Lung microvascular endothelial cell (primary cell): ENCODE measurements around the gene SEMA4A. TPM values are rescaled to one million over a fixed set of nuclear protein-coding genes. Genes with fewer than 3 reads are reported as not detected.
A peak's percentile ranks its signal among the peaks of the same experiment; 100 is the strongest.
"Not testable (repeated sequence)": the region's sequence is repeated elsewhere in the genome, so short reads cannot be mapped to it uniquely, and the experiment has no call there.

Experiments used
- DNase-seq, 2 donors: peaks; one replicate each; pipeline versions ENCODE4 v3.0.0 to v3.0.0-alpha.2; 2010; ENCODE audit warnings: low read depth in 2 of 2
- total RNA-seq: library from RNA; depleted of rRNA; stranded (reverse); fragments of >200 nt; gene quantifications from 2 replicates; pipeline ENCODE4 v1.2.1, GENCODE V29; 2014

SEMA4A gene
- total RNA-seq, 1 donor from 2014 or later, result 0.20 TPM

DNA sequence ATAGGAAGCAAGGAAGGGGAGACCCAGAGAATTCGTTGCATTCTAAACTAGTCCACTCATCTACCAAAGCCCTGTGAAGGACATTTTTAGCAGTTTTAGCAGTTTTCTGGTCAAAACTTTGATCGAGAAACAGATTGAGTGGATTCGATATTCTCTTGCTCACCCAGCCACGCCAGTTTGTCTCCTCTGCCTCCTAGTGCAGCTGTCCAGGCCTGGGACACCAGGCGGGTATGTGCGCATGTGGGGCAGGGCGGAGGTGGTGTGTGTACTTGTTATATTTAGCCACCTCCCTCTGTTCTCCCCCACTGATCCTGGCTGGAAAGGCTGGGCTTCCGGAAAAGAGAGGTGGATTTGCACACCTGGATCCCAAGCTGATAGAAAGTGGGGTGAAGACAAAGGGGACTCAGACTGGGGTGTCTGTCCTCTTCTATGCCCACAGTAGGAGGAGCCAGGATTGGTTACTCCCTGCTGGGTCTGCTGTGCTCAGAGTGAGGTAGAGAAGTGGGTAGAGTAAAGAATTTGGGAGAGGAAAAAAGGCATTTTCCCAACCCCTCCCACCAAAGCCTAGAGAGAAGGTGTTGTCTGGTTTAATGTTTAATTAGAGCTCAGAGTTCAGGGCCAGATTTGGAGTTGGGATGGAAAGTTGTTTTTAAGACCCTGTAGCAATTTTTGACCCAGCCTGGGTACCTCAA, 35.1 kb upstream of the SEMA4A start:
- DNase-seq, result peak in 1 of 2 donors; percentile 42

DNA sequence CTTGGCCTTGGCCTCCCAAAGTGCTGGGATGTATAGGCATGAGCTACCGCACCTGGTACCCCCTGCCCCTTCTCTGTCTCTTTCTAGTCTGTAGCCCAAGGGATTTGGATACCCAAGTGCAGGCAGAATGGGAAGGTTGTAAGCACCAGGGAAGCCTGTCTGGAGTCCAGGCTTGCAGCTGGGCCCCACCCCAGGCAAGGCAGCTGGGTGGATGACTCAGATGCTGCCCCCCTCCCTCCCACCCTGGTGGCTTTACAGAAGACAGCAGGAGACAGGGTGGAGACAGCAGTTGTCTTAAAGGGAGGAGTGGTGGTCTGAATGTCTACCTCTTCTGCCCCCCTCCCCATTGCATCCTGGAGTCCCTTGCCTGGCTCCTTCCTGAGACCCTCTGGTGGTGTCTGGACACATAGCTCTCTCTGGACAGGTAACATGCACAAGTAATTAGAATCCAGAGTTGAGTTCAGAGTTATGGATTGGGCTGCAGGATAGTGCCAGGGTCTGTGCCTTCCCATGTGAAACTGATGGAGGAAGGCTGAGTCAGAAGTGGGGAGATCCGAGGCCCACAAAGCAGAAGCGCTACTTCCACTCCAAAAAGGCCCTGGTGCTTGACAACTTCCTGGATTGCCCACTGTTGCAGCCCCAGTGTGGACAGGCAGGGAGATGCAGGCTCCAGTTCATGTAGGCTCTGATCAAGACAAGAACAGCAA, 33.7 kb upstream of the SEMA4A start:
- peak in 1 of 2 donors; percentile 80 for DNase-seq

DNA sequence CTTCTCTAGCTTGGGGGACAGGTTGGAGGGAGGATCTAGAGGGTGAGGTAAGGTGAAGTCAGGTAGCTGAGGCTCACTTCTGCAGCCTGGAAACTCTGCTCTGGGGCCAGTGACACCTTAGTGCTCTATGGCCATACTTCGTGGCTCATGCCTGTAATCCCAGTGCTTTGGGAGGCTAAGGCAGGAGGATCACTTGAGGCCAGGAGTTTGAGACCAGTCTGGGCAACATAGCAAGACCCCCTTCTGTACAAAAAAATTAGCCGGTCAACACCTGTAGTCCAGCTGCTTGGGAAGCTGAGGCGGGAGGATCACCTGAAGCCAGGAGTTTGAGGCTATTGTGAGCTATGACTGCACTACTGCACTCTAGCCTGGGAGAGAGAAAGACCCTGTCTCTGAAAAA, 33.1 kb upstream of the SEMA4A start:
- DNase-seq, result no peak

DNA sequence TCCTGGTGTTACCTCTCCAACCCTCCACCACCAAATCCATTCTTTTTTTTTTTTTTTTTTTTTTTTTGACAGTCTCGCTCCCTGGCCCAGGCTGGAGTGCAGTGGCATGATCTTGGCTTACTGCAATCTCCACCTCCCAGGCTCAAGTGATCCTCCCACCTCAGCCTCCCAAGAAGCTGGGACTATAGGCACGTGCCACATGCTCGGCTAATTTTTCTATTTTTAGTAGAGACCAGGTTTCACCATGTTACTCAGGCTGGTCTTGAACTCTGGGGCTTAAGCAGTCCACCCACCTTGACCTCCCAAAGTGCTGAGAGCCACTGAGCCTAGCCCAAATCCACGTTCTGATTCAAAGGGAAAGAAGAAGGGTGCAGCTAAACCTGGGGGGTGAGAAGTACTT, 32.4 kb upstream of the SEMA4A start:
- DNase-seq, result not testable (repeated sequence)

DNA sequence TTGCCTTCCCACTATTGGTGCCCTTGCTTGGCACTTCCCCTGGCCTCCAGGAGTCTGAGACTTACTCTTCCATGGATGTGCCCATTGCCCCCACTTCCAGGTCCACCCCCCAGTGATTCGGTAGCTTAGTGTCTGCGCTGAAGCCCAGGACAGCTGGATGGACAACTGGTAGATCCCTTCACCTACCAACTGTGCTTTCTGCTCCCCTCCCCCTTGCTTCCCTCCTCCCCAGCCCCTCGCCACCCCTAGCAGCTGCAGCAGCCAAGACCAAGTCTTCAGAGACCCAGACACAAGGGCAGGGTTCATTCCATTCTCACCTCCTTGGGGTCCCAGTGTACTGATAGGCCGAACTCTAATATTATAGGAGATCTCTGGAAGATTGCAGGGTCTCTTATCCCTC, 31.9 kb upstream of the SEMA4A start:
- DNase-seq, result no peak

DNA sequence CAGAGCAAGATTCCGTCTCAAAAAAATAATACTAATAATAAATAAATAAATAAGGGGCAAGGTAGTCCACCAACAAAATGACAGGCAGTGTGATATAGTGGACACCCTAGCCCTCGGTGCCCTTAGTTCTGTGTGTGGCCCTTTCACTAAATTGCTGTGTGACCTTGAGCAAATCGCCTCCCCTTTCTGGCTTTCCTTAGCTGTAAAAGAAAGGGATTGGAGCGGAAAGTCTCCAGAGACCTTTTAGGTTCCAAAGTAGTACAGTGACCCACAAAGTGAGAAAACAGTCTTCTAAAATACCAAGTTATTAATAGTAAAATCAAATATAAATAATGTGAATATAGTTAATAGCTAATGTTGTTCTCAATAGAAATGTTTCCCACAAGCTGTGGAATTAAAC, 31.3 kb upstream of the SEMA4A start:
- no peak for DNase-seq

DNA sequence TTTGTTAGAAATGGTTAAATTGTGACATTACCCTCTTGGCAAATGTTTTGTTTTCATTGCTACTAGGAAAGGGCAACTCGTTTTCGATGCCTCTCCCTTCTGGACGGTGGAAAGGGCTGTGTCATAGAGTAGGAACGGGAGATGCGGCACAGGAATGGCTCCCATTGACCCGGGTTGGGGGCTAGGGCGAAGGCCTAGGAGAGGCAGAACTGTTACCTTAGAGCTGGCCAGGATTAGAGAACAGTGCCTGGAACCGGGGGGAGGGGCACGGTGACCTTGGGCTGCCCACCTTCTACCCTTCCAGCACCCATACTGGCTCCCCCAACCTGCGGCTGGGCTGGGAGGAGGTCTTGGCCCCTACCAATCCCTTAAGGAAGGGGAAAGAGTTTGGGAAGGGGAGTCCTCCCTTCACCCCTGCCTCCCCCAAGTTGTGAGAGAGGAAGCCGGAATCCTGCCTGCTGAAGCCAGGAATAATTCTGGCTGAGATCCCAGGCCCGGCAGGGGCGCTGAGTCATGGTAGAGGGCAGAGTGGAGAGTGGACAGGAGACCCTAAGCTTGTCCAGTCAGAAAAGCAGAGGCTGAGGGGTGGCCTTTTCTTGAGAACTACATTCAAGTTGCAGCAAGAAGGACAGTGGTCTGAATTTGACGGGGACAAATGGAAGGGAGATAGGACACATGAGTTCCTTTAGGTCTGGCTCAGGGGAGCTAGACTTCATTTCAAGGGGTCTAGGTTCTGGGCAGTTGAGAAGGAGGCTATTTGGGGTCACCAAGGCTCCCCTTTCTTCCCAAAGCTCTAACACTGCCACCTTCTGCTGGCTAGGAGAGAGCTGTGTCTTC, 30.6 kb upstream of the SEMA4A start:
- DNase-seq, result peak; percentile 91 to 95

DNA sequence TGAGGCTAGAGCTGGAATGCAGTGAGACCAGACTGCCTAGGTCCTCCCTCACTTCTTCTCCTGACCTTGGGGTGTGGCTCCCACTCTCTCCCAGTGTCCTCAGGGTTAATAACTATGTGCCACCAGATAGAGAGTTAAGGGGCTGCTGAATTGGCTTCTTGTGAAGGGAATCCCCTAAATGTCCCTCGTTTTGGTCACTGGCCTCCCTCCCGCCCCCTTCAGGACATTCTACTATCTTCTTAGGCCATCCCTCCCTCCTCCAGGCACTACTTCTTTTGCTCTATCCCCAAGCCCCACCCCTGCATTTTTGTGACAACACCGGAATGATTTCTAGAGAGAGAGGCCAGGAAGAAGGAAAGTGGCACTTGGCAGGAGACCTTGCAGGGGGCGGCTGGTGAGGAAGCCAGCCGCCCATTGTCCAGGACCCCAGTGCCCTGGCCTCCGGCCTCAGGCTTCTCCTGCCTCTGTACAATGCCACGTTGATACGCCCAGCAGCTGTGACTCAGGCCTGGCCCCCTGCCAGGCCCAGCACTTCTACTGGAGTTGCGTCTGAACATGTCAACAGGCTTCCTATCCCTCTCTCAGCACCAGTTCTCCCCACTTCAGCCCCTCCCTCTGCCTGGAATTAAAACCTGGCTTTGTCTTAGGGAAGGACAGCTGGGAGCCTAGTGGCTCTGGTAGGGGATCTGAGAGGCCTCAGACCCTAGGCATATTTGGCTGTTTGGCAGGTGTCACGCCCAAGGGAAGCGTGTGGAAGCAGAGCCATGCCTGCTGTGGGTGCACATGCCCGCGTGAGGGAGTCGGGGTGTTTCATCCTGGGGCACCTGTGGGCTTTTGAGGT, 29.8 kb upstream of the SEMA4A start:
- peak; percentile 97 to 98 for DNase-seq

DNA sequence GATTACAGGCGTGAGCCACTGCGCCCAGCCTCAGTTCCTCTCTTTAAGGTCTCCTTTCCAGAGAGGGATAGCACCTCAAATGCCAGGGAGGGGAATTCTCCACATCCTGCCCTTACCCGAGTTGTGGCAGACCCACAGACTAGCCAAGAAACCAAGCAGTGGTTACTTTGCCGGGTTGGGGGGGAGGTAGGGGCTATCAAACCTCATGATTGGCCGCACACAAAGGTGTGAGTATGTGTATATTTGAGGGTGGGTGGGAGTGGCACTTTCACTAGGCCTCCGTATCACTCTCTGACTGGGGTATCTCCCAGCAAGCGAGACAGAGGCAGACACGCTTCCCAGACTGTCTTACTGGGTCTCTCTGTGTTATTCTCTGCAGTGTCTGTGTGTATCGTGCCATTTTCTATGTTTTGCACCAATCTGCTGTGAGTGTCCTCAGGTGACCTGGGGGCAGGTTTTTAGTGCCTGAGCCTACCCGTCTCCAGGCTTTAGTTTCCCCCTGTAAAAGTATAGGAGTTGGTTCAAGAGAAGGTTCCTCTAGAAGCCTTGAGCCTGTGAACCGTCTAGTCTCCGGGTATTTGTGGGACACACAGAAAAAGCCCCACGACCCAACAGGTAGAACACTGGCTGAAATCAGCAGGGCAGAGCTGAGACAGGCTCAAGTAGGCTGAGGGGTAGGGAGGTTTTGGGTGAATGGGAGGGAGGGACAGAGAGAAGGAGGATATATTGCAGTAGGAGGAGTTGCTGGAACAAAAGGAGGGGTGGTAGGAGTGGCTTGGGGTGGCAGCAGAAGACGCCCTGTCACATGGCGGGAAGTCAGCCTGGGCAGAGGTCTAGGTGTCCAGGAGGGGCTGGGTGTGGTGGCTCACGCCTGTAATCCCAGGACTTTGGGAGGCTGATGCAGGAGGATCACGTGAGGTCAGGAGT, 28.6 kb upstream of the SEMA4A start:
- peak in 1 of 2 donors; percentile 58 for DNase-seq

DNA sequence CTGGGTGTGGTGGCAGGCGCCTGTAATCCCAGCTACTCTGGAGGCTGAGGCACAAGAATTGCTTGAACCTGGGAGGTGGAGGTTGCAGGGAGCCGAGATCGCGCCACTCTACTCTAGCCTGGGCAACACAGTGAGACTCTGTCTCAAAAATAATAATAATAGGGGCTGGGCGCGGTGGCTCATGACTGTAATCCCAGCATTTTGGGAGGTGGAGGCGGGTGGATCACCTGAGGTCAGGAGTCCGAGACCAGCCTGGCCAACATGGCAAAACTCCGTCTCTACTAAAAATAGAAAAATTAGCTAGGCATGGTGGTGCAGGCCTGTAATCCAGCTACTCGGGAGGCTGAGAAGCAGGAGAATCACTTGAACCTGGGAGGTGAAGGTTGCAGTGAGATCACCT, 27.8 kb upstream of the SEMA4A start:
- DNase-seq, result not testable (repeated sequence)

DNA sequence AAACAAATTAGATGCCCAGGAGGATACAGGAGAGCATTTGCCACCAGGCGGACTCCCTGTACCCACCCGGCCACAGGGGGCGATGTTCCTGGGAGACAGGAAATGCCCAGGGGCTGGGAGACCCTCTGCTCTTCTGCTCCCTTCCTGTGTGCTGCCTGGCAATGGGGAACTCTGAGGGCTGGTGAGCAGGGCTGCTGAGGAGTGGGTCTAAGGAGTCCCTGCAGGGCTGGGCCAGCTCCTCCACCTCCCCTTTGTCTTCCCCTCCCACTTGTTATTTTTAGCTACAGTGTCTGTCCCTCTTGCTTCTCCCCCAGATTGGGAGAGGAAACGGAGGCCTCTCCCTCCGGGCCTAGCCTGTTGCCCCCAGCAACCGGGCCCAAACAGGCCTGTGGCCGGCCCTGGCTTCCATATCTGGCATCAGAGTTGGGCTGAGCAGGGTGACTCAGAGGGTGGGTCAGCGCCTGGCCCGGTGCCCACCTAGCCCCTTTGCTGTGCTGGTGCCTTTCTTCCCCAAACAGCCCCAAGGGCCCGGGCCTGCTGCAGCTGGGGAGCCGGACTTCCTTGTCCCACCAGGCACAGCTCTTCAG, 27.2 kb upstream of the SEMA4A start:
- DNase-seq, result peak; percentile 94 to 97

DNA sequence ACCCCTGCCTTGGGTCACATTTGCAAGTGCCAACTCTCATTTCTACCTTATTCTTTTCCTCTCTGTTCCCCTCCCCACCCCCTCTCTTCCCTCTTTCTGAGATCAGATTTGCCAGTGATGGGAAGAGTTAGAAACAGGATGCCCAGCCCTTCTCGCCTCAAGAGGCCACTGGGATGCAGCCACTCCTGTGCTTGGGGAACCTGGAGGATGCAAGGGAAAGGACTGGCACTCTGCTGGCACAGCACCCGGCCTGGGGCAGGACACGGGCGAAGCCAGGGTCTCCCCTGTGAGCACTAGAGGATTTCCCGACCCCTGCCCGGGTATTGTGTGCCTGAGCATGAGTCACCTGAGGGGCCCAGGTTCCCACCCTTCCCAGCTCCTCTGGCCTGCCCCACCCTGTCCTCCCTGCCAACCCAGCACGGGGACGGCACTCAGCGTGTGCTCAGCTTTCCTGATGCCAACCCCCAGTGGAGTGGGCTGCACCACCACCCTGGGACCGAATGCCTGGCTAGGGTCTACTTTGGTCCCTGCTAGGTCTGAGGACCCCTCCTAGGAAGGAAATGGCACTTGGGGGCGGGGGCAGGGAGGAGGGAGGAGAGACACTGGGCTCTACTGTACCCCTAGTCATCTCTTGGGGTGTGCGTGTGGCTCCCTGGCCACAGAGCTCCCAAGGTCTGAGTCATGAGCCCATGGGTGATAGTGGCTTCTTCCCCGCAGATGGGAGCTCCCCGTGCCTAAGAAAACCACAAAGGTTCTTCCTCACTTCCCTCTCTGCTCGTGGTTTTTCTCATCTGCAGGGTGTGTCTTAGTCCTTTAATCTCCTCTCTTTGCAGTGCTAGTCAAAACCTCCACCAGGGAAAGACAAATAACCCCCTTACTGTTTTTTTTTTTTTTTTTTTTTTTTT, 26.5 kb upstream of the SEMA4A start:
- peak; percentile 60 to 74 for DNase-seq

DNA sequence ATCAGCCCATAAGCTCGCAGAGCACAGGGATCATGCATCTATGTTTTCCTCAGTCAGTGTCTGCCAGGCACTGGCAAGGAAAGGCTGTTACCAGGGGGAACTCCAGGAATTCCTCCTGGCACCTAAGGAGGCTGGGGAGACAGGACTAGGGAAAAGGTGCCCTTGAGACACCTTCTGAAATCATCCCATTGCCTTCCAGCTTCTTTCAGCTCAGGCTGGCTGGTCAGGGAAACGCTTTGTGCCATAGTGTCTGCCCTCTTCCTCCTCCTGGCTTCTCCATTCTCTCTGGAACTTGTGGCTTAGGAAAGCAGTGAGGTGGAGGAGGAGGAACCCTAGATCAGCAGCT, 25.1 kb upstream of the SEMA4A start:
- DNase-seq, result no peak

DNA sequence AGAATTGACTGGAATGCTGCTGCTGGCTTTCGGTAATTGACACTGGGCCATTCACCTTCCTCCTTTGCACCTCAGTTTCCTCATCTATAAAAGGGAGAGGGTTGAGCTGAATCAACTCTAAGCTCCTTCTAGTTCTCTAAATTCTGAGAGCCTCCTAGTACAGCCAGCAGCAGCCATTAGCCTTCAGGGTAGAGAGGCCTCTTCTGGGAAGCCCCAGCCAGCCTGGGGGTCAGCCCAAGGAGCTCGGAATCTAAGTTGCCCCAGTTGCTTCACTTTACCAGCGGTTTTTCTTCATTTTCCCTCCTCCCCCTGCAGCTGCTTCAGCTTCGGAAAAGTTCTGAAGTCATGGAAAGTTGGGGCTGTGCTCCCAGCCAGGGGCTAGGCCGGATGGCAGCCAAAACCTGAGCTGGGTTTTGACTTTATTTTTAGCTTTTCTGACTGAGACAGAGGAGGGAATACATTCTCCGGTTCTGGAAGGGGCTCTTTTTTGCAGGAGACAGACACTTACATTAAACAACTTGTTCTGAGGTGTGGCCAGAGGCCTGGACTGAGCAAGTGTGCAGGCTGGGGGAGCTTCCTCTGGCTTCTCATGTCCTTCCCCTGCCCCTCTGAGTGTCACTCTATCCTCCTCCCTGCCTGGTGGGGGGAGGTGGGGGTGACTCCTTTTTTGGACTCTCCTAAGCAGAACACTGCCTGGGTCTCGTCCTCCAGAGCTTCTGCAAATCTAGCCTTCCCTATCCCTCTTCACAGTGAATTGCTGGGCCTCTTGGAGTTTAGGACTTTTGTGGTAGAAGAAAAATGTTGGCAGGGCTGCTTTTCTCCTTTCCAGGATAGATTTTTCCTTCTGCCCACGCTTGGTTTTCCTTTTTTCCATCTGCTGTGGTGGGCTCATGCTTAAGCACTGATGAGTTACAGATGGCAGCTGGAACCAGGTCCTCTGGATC, 24.5 kb upstream of the SEMA4A start:
- peak; percentile 39 to 78 for DNase-seq

DNA sequence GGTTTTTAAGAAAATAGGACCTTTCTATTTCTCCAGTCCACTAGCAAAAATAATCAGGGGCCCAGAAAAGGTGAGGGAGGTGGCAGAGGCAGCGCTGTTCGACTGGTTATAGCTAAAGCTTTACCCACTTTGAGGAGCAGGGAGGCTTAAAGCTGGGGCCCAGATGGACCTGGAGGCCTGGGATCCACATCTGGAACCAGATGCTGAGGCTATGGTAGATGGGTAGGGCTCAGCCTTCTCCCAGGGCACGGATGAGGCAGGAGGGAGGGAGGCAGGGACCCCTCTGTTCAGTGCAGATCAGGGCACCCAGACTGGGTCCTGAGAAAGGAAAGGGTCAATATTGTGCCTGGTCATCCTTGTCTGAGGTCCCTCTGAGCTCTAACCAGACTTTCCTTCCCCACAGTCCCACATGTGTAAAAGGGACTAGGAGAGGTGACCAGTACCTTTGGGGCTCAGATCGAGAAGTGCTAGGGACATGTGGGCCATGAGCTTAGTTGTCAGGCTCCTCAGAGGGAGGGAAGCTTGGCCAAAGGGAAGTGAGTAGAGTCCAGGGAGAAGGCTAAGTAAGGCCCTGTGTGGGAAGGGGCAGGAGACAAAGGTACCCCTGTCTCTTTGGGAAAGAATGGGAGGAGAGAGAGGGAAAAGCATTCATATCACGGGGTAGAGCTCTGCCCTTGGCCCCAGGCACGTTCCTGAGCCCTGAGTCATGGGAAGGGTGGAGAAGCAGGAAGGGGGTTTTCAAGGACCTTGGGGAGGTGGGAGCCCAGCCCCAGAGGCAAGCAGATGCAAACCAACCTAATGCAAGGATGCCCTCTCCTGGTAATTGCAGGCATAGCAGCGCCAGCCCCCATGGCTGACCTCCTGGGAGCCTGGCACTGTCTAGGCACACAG, 23.5 kb upstream of the SEMA4A start:
- DNase-seq, result peak; percentile 80 to 95

DNA sequence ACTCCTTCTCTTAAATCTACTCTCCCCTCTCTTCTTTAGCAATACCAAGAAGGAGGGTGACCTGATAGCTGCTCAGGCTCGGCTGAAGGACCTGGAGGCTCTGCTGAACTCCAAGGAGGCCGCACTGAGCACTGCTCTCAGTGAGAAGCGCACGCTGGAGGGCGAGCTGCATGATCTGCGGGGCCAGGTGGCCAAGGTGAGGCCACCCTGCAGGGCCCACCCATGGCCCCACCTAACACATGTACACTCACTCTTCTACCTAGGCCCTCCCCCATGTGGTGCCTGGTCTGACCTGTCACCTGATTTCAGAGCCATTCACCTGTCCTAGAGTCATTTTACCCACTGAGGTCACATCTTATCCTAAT, 22.8 kb upstream of the SEMA4A start:
- no peak for DNase-seq
